Right lobe of liver (tissue), 6 donors: Measurements from ENCODE around the gene HIBADH. TPM values are rescaled to one million over a fixed set of nuclear protein-coding genes. Genes with fewer than 3 reads are reported as not detected.

Experiments
- ATAC-seq, 4 donors: fragments of 200-7000 bp; cut with Tn5 transposase; one replicate each; pipeline ENCODE4 v1.9.1; 2020; ENCODE audit warnings: mild to moderate bottlenecking in 4 of 4, moderate library complexity in 4 of 4
- DNase-seq, 3 donors: peaks; one replicate each; pipeline ENCODE4 v3.0.0-alpha.2; 2020
- H3K27ac ChIP-seq, 3 donors: fragments of 200-600 bp; one replicate each; pipeline ENCODE4 v1.8.0; 2022
- H3K27me3 ChIP-seq, 2 donors: fragments of 200-600 bp; one replicate each; pipeline ENCODE4 v1.8.0; 2022
- H3K36me3 ChIP-seq, 4 donors: fragments of 200-600 bp; sonication (generic) in 1 of 4; one replicate each; pipeline versions ENCODE4 v1.5.1 to v1.8.0; 2017 to 2022; ENCODE audit warnings: control low read depth in 1 of 4
- H3K4me1 ChIP-seq, 4 donors: fragments of 200-600 bp; sonication (generic) in 1 of 4; one replicate each; pipeline versions ENCODE4 v1.5.1 to v1.8.0; 2017 to 2022; ENCODE audit warnings: control low read depth in 1 of 4
- H3K4me3 ChIP-seq, 3 donors: fragments of 200-600 bp; one replicate each; pipeline ENCODE4 v1.8.0; 2022
- H3K9me3 ChIP-seq, 4 donors: fragments of 200-600 bp; sonication (generic) in 1 of 4; one replicate each; pipeline versions ENCODE4 v1.5.1 to v1.8.0; 2017 to 2022; ENCODE audit warnings: control low read depth in 1 of 4
- POLR2A ChIP-seq: fragments of 450-650 bp; IDR thresholded peaks from one replicate; pipeline ENCODE4 v1.6.1; 2017; ENCODE audit warnings: antibody characterized with exemption, mild to moderate bottlenecking
- WGBS: methylation state at CpG from one replicate; pipeline ENCODE4 v1.1.6; 2018; ENCODE audit warnings: low coverage, low lambda C conversion rate; ENCODE audit not compliant: insufficient coverage; ENCODE audit errors: missing lambda C conversion rate; 5-methylcytosine and 5-hydroxymethylcytosine counted together
- intact Hi-C, 2 donors: fragments of 100-400 bp; cut with DNase I; formaldehyde crosslinking; loops; one replicate each; pipeline versions ENCODE4 v1.11.2 to v1.14.1; 2022
- total RNA-seq, 6 experiments: library from RNA; depleted of rRNA in 2 of 6; stranded (reverse); fragments of >200 nt in 2 of 6; fragmentation: NEBNext Ultra II Directional in 3 of 6; extraction: Animal tissue kit (Norgen Biotek cat#: 25700) in 3 of 6; gene quantifications; one replicate each; pipeline versions ENCODE4 v1.1.0 to v1.2.4, GENCODE V29; 2016 to 2023
- TF ChIP-seq, protein P1 (sequence below), 4 donors: fragments of 200-600 bp in 3 of 4; fragments of 450-650 bp in 1 of 4; IDR thresholded peaks; one replicate each; pipeline versions ENCODE4 v1.5.1 to v1.8.0; 2016 to 2022; ENCODE audit warnings: antibody characterized with exemption in 4 of 4, mild to moderate bottlenecking in 2 of 4
- donor health status: DM: no; HTN: yes; CAD: no.
- donor health status: DM: no; HTN: no; CAD: no.
- donor health status: DM: no; HTN: no; CAD: no.
- donor health status: DM: no; HTN: yes; CAD: no.
- donor health status: DM: no; HTN: yes; CAD: no.

The HIBADH gene
- total RNA-seq, 6 experiments from 2014 or later = 64.9 to 143 (median 67.2) TPM

GRCh38 chr7:27633062-27633461 lies 29.6 kb downstream of the HIBADH start:
- 71% methylated on average over 4 of the region's 6 CpGs for WGBS
- Histone ChIP-seq H3K27me3 (no peaks in the 10 kb centered on the region), H3K36me3 (peaks cover 0 to 11% (median 2%) of the 10 kb centered on the region in 4 donors), H3K9me3 (no peaks in the 10 kb centered on the region), H3K4me3 (no peak overlapping the region), H3K4me1 (no peaks in the 10 kb centered on the region), H3K27ac (no peak overlapping the region)
- TF ChIP-seq, protein P1, sequence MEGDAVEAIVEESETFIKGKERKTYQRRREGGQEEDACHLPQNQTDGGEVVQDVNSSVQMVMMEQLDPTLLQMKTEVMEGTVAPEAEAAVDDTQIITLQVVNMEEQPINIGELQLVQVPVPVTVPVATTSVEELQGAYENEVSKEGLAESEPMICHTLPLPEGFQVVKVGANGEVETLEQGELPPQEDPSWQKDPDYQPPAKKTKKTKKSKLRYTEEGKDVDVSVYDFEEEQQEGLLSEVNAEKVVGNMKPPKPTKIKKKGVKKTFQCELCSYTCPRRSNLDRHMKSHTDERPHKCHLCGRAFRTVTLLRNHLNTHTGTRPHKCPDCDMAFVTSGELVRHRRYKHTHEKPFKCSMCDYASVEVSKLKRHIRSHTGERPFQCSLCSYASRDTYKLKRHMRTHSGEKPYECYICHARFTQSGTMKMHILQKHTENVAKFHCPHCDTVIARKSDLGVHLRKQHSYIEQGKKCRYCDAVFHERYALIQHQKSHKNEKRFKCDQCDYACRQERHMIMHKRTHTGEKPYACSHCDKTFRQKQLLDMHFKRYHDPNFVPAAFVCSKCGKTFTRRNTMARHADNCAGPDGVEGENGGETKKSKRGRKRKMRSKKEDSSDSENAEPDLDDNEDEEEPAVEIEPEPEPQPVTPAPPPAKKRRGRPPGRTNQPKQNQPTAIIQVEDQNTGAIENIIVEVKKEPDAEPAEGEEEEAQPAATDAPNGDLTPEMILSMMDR (IDR thresholded peaks at IDR 0.05) = no peak
- TF ChIP-seq POLR2A = no peak
- ATAC-seq (no peak), DNase-seq (no peak)
- intact Hi-C loops = no loop called here

GRCh38 chr7:27631391-27631790 lies 31.3 kb downstream of the HIBADH start:
- intact Hi-C loops = no loop called here
- H3K9me3 ChIP-seq = no peaks in the 10 kb centered on the region
- ATAC-seq (no peak), DNase-seq (no peak)
- H3K36me3 ChIP-seq = peaks cover 0 to 11% (median 2%) of the 10 kb centered on the region in 4 donors
- no peaks in the 10 kb centered on the region for H3K27me3 ChIP-seq
- TF ChIP-seq, protein P1 (IDR thresholded peaks at IDR 0.05) = no peak
- no peak for TF ChIP-seq POLR2A
- H3K27ac ChIP-seq = no peak overlapping the region
- 89% methylated on average over 1 of the region's 1 CpG for WGBS
- H3K4me1 ChIP-seq = no peaks in the 10 kb centered on the region
- H3K4me3 ChIP-seq = no peak overlapping the region

GRCh38 chr7:27627146-27627545 lies 35.5 kb downstream of the HIBADH start:
- WGBS = no CpG with 5 or more reads among the region's 1 CpG
- peaks cover 0 to 11% (median 2%) of the 10 kb centered on the region in 4 donors for H3K36me3 ChIP-seq
- no peaks in the 10 kb centered on the region for H3K4me1 ChIP-seq
- no peak for ATAC-seq
- TF ChIP-seq, protein P1 (IDR thresholded peaks at IDR 0.05) = no peak
- TF ChIP-seq POLR2A = no peak
- no peak overlapping the region for H3K27ac ChIP-seq
- DNase-seq = no peak
- H3K9me3 ChIP-seq = no peaks in the 10 kb centered on the region
- H3K27me3 ChIP-seq = no peaks in the 10 kb centered on the region
- intact Hi-C loops = no loop called here
- H3K4me3 ChIP-seq = no peak overlapping the region

GRCh38 chr7:27619492-27619891 lies 43.2 kb downstream of the HIBADH start:
- TF ChIP-seq POLR2A = no peak
- TF ChIP-seq, protein P1 (IDR thresholded peaks at IDR 0.05) = no peak
- Histone ChIP-seq H3K4me3 (no peak overlapping the region), H3K9me3 (peaks cover 0 to 7% (median 0%) of the 10 kb centered on the region in 4 donors), H3K36me3 (no peaks in the 10 kb centered on the region), H3K4me1 (peaks cover 0 to 11% (median 3%) of the 10 kb centered on the region in 4 donors), H3K27me3 (no peaks in the 10 kb centered on the region), H3K27ac (no peak overlapping the region)
- 0% methylated on average over 1 of the region's 1 CpG for WGBS
- no peak for DNase-seq
- intact Hi-C loops = no loop called here
- ATAC-seq = no peak
